Measurements from ENCODE around the gene MAP2. TPM values are rescaled to one million over a fixed set of nuclear protein-coding genes. Genes with fewer than 3 reads are reported as not detected.

The MAP2 gene
- total and polyA plus RNA-seq, 2 donors (not counting 3 experiments of a cell fraction or from before 2014, with no cell fraction given): 19.4 to 46.1 TPM

DNA sequence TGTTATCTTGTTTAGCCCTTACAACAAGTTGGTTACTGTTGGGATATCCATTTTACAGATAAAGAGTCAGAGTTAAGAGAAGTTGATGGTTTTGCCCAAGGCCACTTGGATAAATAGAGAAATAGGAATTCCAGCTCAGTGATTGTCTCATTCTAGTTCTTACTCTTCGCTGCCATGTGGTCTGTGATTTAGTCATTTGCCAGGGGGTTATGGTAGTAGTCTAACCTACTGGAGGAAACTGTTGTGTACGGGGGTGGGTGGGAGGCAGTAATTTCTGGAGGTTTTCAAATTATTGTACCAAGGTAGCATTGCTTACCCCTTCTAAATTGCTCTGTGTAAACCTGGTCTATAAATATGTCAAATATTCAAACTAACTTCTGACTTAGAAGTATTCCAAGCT is 110.4 kb downstream of the MAP2 start:
- Histone ChIP-seq H3K4me3 (replicated peaks in 1 of 3; ENCODE audit: insufficient read depth in 1 of 3, low read depth in 1 of 3, low read length in 3 of 3) (no peak overlapping the region), H3K4me2 (ENCODE audit: insufficient read depth, low read length) (no peak overlapping the region), H2AFZ (ENCODE audit: low read depth, low read length) (no peak overlapping the region), H3K79me2 (ENCODE audit: control insufficient read depth, insufficient read depth, low read length) (no peaks in the 10 kb centered on the region), H3K9ac (replicated peaks; ENCODE audit: extremely low read depth, insufficient read depth, low read length) (no peak overlapping the region), H3K27ac (ENCODE audit: insufficient read depth, low read depth, low read length) (no peak overlapping the region), H3K36me3 (ENCODE audit: control insufficient read depth in 2 of 2, extremely low read depth in 1 of 2, insufficient read depth in 2 of 2, low read length in 2 of 2) (no peaks in the 10 kb centered on the region), H3K9me3 (replicated peaks; ENCODE audit: control insufficient read depth, insufficient read depth, low read length) (no peaks in the 10 kb centered on the region), H3K9me1 (replicated peaks; ENCODE audit: control insufficient read depth, extremely low read depth, insufficient read depth, low read length) (no peaks in the 10 kb centered on the region), H3K27me3 (ENCODE audit: control insufficient read depth in 2 of 2, insufficient read depth in 2 of 2, low read length in 2 of 2) (no peaks in the 10 kb centered on the region), H4K20me1 (replicated peaks; ENCODE audit: control insufficient read depth, extremely low read depth, insufficient read depth, low read length) (no peaks in the 10 kb centered on the region), H3K4me1 (ENCODE audit: control insufficient read depth, extremely low read depth, insufficient read depth, low read length) (no peaks in the 10 kb centered on the region)
- TF ChIP-seq, protein P1, sequence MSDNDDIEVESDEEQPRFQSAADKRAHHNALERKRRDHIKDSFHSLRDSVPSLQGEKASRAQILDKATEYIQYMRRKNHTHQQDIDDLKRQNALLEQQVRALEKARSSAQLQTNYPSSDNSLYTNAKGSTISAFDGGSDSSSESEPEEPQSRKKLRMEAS (IDR thresholded peaks at IDR 0.05; ENCODE audit: insufficient read depth, insufficient read length): no peak
- TF ChIP-seq JUN (IDR thresholded peaks at IDR 0.05; ENCODE audit: borderline replicate concordance, insufficient read depth, insufficient read length, low read depth) (no peak), EZH2 (IDR thresholded peaks at IDR 0.05; ENCODE audit: borderline replicate concordance, low read depth, low read length, severe bottlenecking) (no peak)
- TF ChIP-seq, protein P2, sequence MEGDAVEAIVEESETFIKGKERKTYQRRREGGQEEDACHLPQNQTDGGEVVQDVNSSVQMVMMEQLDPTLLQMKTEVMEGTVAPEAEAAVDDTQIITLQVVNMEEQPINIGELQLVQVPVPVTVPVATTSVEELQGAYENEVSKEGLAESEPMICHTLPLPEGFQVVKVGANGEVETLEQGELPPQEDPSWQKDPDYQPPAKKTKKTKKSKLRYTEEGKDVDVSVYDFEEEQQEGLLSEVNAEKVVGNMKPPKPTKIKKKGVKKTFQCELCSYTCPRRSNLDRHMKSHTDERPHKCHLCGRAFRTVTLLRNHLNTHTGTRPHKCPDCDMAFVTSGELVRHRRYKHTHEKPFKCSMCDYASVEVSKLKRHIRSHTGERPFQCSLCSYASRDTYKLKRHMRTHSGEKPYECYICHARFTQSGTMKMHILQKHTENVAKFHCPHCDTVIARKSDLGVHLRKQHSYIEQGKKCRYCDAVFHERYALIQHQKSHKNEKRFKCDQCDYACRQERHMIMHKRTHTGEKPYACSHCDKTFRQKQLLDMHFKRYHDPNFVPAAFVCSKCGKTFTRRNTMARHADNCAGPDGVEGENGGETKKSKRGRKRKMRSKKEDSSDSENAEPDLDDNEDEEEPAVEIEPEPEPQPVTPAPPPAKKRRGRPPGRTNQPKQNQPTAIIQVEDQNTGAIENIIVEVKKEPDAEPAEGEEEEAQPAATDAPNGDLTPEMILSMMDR (IDR thresholded peaks at IDR 0.05; ENCODE audit: extremely low read depth in 1 of 2, insufficient read depth in 1 of 2, low read depth in 1 of 2, low read length in 2 of 2): no peak
- DNase-seq (ENCODE audit: low read depth, low spot score): no peak
- BruUV-seq (replicated peaks): no TSS peak
- FAIRE-seq: no peak
- intact Hi-C loops (cut with micrococcal nuclease): no loop called here
- dilution Hi-C loops (cut with MboI; ENCODE audit: extremely low pct_ligation_motif_present, low sequenced_read_pairs): no loop called here
- ChIA-PET POLR2A (no interaction called here), CTCF (interaction anchor here (3.7 kb wide), 1 partner anchor 9 kb away, joined by 23 read pairs; no protein-coding TSS in a partner anchor)

DNA sequence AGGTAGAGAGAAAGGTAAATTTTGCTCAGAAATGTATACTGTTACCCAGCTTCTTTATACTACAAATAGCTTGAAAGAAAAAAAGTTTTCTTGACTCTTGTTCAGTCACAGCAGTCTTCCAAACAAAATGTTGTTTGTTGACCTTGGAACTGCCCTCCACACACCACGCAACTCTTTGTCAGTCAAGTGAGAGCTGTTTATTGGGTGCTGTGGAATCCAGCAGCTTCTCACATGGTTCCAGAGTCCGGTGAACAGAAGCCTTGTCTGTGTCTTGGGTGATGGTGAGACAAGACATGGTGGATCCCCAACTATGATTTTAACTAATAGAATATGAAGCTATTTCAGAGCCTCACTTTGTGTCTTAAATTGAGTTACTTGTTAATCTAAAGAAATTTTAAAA is 112.5 kb downstream of the MAP2 start:
- Histone ChIP-seq H2AFZ (ENCODE audit: low read depth, low read length) (no peak overlapping the region), H3K4me3 (replicated peaks in 1 of 3; ENCODE audit: insufficient read depth in 1 of 3, low read depth in 1 of 3, low read length in 3 of 3) (no peak overlapping the region), H3K9me3 (replicated peaks; ENCODE audit: control insufficient read depth, insufficient read depth, low read length) (no peaks in the 10 kb centered on the region), H4K20me1 (replicated peaks; ENCODE audit: control insufficient read depth, extremely low read depth, insufficient read depth, low read length) (no peaks in the 10 kb centered on the region), H3K4me1 (ENCODE audit: control insufficient read depth, extremely low read depth, insufficient read depth, low read length) (no peaks in the 10 kb centered on the region), H3K27me3 (ENCODE audit: control insufficient read depth in 2 of 2, insufficient read depth in 2 of 2, low read length in 2 of 2) (no peaks in the 10 kb centered on the region), H3K79me2 (ENCODE audit: control insufficient read depth, insufficient read depth, low read length) (no peaks in the 10 kb centered on the region), H3K27ac (ENCODE audit: insufficient read depth, low read depth, low read length) (no peak overlapping the region), H3K36me3 (ENCODE audit: control insufficient read depth in 2 of 2, extremely low read depth in 1 of 2, insufficient read depth in 2 of 2, low read length in 2 of 2) (no peaks in the 10 kb centered on the region), H3K9ac (replicated peaks; ENCODE audit: extremely low read depth, insufficient read depth, low read length) (no peak overlapping the region), H3K4me2 (ENCODE audit: insufficient read depth, low read length) (no peak overlapping the region), H3K9me1 (replicated peaks; ENCODE audit: control insufficient read depth, extremely low read depth, insufficient read depth, low read length) (no peaks in the 10 kb centered on the region)
- CTCF ChIA-PET: interaction anchor here (0.9 to 3.7 kb wide), 6 partner anchors 8 to 202 kb away, joined by 3 to 23 read pairs (median 4); partner anchors contain the start of gene MAP2
- DNase-seq (ENCODE audit: low read depth, low spot score) (no peak), FAIRE-seq (no peak)
- BruUV-seq (replicated peaks): no TSS peak
- intact Hi-C loops (cut with micrococcal nuclease): no loop called here
- TF ChIP-seq POLR2A (IDR thresholded peaks at IDR 0.05; ENCODE audit: low read depth, low read length) (no peak), JUN (IDR thresholded peaks at IDR 0.05; ENCODE audit: borderline replicate concordance, insufficient read depth, insufficient read length, low read depth) (no peak), EZH2 (IDR thresholded peaks at IDR 0.05; ENCODE audit: borderline replicate concordance, low read depth, low read length, severe bottlenecking) (no peak), MYC (IDR thresholded peaks at IDR 0.05; ENCODE audit: low read depth, low read length) (no peak), GATA2 (IDR thresholded peaks at IDR 0.05; ENCODE audit: insufficient read depth, insufficient read length, low read depth, low read length) (no peak), FOS (IDR thresholded peaks at IDR 0.05; ENCODE audit: borderline replicate concordance, insufficient read depth, low read length) (no peak), POLR2AphosphoS5 (IDR thresholded peaks at IDR 0.05; ENCODE audit: insufficient read depth, low read depth, low read length) (no peak)
- TF ChIP-seq, protein P1 (IDR thresholded peaks at IDR 0.05; ENCODE audit: insufficient read depth, insufficient read length): no peak
- TF ChIP-seq, protein P2 (IDR thresholded peaks at IDR 0.05; ENCODE audit: extremely low read depth in 1 of 2, insufficient read depth in 1 of 2, low read depth in 1 of 2, low read length in 2 of 2): no peak
- dilution Hi-C loops (cut with MboI; ENCODE audit: extremely low pct_ligation_motif_present, low sequenced_read_pairs): no loop called here
- POLR2A ChIA-PET: no interaction called here

Measured in endothelial cell of umbilical vein (primary cell).